HUES48 (cell line): ENCODE data around the gene OPRD1.

Experiments used
- H3K27ac ChIP-seq: one replicate; pipeline ENCODE4 v1.7.0; 2013; ENCODE audit warnings: low read depth, low read length, inconsistent platforms
- H3K27me3 ChIP-seq: 2 replicates; pipeline ENCODE4 v1.6.1; 2013; ENCODE audit warnings: mild to moderate bottlenecking, low read length; ENCODE audit not compliant: control insufficient read depth, insufficient read depth
- H3K36me3 ChIP-seq: 2 replicates; pipeline ENCODE4 v1.6.1; 2013; ENCODE audit warnings: low read length; ENCODE audit not compliant: control insufficient read depth, insufficient read depth
- H3K4me1 ChIP-seq: 2 replicates; pipeline ENCODE4 v1.6.1; 2013; ENCODE audit warnings: mild to moderate bottlenecking, low read length; ENCODE audit not compliant: control insufficient read depth, insufficient read depth
- H3K4me3 ChIP-seq: 2 replicates; pipeline ENCODE4 v1.5.1; 2013; ENCODE audit warnings: mild to moderate bottlenecking, low read depth, low read length
- H3K9ac ChIP-seq: 2 replicates; pipeline ENCODE4 v1.6.1; 2013; ENCODE audit warnings: mild to moderate bottlenecking, low read depth, low read length, moderate library complexity
- H3K9me3 ChIP-seq: 2 replicates; pipeline ENCODE4 v1.6.1; 2013; ENCODE audit warnings: low read length; ENCODE audit not compliant: control insufficient read depth, insufficient read depth

OPRD1 gene

DNA sequence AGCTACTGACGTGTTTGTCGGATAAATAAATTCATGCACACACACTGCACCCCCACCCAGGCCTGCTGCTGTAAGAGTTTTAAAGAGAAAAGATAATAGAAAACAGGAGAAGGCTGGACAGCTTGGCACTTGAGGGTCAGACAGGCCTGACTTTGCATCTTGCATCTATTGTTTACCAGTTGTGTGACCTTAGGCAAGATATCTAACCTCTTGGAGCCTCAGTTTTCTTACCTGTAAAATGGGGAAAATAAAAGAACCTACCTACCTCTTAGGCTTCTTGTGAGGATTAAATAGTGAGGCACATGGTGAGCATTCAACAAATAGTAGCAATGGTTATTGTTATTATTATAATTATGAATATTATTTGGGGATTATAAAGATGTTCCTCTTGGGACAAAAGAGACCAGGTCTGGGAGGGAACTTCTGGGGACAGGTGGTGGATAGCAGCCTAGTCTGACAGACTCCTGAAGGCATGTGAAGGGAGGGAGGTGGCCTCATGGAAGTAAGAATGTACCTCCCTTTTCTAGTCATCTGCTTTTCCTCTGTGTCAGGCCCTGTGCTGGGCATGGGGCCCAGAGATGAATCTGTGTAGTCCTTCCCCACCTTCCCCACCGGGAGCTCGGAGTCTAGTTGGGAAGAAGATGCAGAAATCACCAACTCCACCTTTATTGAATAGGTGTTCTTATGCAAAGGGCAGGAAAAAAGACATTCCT is 84.1 kb downstream of the OPRD1 start:
- H3K9ac ChIP-seq, result no peak overlapping the region
- H3K36me3 ChIP-seq, result no peaks in the 10 kb centered on the region
- peaks cover 3% of the 10 kb centered on the region; the same call in 1 of the 2 replicates for H3K4me1 ChIP-seq
- no peak overlapping the region for H3K4me3 ChIP-seq
- H3K27ac ChIP-seq, result no peak overlapping the region
- H3K27me3 ChIP-seq, result no peaks in the 10 kb centered on the region
- no peaks in the 10 kb centered on the region for H3K9me3 ChIP-seq

DNA sequence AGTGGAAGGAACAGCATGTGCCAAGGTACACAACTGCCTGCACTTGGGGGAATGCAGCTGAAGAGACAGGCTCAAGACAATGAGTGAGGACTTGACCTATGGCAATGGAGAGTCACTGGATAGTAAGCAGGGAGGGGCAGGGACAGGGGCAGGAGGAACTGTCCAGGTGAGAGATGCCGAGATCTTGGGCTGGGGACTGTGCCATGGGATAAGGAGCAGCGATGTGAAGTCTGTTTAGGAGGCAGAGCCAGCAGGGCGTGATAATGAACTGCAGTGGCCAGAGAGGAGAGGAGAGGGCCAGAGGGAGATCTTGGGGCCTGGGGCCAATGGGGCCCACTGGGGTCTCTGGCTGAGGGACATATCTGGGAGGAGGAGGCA is 84.6 kb downstream of the OPRD1 start:
- Histone ChIP-seq H3K27ac (no peak overlapping the region), H3K4me3 (no peak overlapping the region), H3K9ac (no peak overlapping the region), H3K27me3 (no peaks in the 10 kb centered on the region), H3K36me3 (no peaks in the 10 kb centered on the region), H3K4me1 (peaks cover 3% of the 10 kb centered on the region; the same call in 1 of the 2 replicates), H3K9me3 (no peaks in the 10 kb centered on the region)

DNA sequence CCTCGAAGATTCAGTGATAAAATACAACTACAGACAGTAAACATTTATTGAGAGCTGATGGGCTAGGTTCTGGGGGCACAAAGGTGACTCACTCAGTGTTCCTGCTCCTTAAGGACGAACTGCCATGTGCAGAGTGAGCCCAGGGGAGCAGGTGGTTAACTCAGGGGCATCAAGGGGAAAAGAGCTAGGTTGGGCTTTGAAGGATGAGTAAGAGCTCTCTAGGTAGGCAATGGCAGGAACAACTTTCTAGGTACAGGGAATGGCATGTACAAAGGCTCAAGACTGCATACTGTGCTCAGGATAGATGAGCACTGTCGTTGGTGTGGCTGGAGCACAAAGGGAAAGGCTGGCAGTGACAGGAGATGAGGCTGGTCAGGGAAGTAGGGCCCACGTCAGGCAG is 85.8 kb downstream of the OPRD1 start:
- H3K9ac ChIP-seq, result no peak overlapping the region

DNA sequence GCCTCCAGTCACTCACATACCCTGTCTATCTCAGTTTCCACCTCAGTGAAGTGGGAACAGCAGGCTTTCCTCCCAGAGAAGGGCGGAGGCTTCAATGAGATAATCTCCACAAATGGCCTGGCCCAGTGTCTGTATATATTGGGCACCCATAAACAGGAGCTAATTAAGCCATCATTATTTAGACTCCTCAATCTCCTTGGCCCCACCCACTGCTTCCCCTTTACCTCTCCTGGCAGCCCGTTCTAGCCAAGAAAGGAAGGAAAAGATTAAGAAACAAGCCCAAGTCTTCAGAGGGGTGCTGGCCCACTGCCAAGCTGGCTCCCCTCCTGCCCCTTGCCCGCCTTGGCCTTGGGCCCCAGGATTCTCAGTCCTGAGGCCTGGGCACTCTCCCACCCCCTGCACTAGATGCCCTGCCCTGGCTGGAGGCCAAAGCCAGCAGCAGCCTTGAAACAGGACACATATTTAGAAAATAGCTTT is 86.5 kb downstream of the OPRD1 start:
- Histone ChIP-seq H3K27ac (no peak overlapping the region), H3K9ac (no peak overlapping the region), H3K9me3 (no peaks in the 10 kb centered on the region), H3K27me3 (no peaks in the 10 kb centered on the region), H3K36me3 (no peaks in the 10 kb centered on the region), H3K4me1 (peaks cover 2% of the 10 kb centered on the region; the same call in 1 of the 2 replicates), H3K4me3 (no peak overlapping the region)

More for the DNA sequence above, 85.8 kb downstream of the OPRD1 start:
- Histone ChIP-seq H3K36me3 (no peaks in the 10 kb centered on the region), H3K4me1 (peaks cover 3% of the 10 kb centered on the region; the same call in 1 of the 2 replicates), H3K27ac (no peak overlapping the region), H3K9me3 (no peaks in the 10 kb centered on the region), H3K27me3 (no peaks in the 10 kb centered on the region), H3K4me3 (no peak overlapping the region)

DNA sequence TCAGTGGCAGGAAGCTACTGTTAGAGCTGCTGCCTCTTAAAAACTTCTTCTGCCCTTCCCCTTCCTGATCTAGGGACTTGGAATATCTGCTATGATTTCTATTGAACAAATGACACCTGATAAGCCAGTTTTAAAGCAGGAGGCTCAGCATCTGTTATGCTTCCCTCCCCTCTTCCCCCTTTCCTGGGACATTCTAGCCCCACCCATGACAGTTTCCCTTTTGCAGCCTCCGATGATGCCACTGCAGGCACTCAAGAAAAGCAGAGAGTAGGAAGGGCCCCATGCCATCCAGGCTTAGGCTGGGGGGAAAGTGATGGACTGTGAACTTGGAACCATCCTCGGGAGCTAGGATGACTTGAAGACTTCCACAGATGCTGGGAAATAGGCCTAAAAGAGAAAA is 87.3 kb downstream of the OPRD1 start:
- Histone ChIP-seq H3K9ac (no peak overlapping the region), H3K4me3 (no peak overlapping the region), H3K9me3 (no peaks in the 10 kb centered on the region), H3K4me1 (no peaks in the 10 kb centered on the region), H3K27me3 (no peaks in the 10 kb centered on the region), H3K36me3 (no peaks in the 10 kb centered on the region), H3K27ac (no peak overlapping the region)

DNA sequence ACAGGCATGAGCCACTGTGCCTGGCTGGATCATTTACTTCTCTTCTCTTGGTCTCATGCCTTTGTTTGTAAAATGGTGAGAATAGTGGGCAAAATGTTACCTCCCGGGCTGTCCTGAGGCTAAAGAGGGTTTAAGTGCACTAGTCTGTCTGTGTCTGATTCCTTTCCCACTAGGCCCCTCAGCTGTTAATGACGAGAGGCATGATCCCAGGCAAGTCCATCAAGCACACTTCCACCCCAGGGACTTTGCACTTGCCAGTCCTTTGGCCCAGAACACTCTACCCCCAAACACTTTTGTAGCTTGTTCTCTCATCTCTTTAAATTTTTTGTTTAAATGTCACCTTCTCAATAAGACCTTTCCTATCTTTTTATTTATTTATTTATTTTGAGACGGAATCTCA is 88.6 kb downstream of the OPRD1 start:
- Histone ChIP-seq H3K4me1 (no peaks in the 10 kb centered on the region), H3K9ac (no peak overlapping the region), H3K27ac (no peak overlapping the region), H3K9me3 (no peaks in the 10 kb centered on the region), H3K4me3 (no peak overlapping the region), H3K27me3 (no peaks in the 10 kb centered on the region), H3K36me3 (no peaks in the 10 kb centered on the region)

DNA sequence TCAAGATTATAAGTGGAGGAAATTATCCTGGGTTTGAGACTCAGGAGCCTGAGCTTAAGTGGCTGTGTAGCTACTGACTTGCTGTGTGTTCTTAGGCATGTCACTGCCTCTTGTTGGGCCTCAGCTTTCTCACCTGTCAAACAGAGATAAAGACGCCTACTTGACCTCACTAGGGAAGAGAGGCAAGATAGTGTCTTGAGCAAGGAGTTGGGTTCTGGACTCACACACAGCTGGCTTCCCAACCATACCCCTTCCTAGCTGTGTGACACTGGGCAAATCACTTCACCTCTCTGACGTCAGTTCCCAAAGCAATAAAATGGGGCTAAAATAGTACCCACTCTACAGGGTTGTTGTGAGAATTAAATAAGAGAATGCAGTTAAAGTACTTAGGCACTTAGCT is 90.8 kb downstream of the OPRD1 start:
- no peak overlapping the region for H3K4me3 ChIP-seq
- H3K27me3 ChIP-seq, result no peaks in the 10 kb centered on the region
- H3K9me3 ChIP-seq, result no peaks in the 10 kb centered on the region
- H3K9ac ChIP-seq, result no peak overlapping the region
- no peak overlapping the region for H3K27ac ChIP-seq
- no peaks in the 10 kb centered on the region for H3K4me1 ChIP-seq
- no peaks in the 10 kb centered on the region for H3K36me3 ChIP-seq

DNA sequence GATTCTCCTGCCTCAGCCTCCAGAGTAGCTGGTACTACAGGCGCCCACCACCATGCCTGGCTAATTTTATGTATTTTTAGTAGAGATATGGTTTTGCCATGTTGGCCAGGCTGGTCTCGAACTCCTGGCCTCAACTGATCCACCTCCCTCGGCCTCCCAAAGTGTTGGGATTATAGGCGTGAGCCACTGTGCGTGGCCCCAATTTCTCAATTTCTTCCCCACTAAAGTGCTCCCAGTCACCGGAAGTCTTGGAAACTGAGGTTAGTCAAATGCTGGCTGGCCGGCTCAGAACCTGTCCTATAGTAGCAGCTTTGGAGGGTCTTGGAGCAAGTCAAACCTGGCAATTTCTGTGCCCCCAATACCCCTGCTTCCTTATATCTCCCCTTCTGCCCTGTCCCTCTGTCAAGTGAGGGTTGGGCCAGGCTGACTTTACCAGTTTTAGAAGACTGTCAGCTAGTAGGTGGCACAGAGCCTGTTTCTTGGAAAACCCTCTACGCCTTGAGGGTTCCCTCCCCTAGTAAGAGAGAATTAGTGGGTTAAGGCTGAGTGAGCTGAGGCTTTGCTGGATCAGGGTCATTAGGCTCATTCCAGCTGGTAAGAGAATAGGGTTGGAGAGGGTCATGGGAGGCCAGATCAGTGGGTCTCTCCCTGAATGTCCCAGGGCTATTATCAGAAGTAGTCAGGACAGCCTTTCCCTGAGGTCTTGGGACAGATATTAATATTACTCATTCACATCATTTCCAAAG is 94.1 kb downstream of the OPRD1 start:
- H3K4me1 ChIP-seq, result no peaks in the 10 kb centered on the region
- no peak overlapping the region for H3K9ac ChIP-seq
- no peak overlapping the region for H3K4me3 ChIP-seq
- H3K27ac ChIP-seq, result no peak overlapping the region
- no peaks in the 10 kb centered on the region for H3K36me3 ChIP-seq
- no peaks in the 10 kb centered on the region for H3K27me3 ChIP-seq
- no peaks in the 10 kb centered on the region for H3K9me3 ChIP-seq

DNA sequence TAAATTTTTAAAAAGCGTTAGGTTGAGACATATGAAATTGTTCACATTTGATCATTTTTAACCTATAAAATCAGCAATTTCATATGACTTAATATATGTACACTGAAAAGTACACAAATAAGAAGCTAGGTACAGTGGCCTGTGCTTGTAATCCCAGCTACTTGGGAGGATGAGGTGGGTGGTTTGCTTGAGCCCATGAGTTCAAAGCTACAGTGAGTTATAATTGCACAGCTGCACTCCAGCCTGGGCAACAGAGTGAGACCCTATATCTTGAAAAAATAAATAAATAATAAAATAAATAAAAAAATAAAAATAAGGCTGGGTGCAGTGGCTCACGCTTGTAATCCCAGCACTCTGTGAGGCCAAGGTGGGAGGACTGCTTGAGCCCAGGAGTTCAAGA is 97.2 kb downstream of the OPRD1 start:
- Histone ChIP-seq H3K4me3 (no peak overlapping the region), H3K27me3 (no peaks in the 10 kb centered on the region), H3K4me1 (peaks cover 6% of the 10 kb centered on the region; the same call in 1 of the 2 replicates), H3K36me3 (no peaks in the 10 kb centered on the region), H3K9me3 (no peaks in the 10 kb centered on the region), H3K9ac (no peak overlapping the region), H3K27ac (no peak overlapping the region)

DNA sequence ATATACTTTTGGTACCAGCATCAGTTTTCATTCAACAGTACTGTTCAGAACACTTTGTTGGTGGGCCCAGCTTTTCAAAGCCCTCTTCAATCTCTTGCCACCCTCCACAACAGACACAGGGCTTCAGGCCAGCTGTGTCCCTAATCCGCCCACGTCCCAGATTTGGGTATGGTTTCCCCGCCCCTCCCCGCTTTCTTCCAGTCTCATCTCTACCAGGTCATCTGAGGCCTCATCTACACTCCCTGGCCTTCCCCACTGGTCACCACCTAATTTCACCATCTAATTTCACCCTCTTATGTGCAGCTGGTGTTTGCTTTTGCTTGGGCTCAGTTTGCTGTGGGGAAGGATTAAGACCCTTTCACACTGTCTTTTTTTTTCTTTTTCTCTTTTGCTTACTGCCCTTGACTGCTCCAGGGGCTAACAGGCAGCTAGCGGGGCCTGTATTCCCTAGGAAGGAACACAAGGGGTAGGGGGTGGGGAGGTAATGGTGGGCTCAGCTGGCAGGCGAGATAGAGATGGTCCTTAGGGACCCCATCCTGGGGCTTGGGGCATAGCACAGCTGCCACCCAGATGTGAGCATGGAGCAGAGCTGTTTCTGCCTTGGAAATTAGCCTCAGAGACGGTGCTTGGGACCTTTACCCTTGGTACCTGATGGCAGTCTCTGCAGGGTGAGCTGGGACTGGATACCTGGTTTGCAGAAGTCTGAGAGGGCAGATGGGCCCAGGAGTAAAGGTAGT is 98.6 kb downstream of the OPRD1 start:
- Histone ChIP-seq H3K4me3 (no peak overlapping the region), H3K9ac (no peak overlapping the region), H3K36me3 (no peaks in the 10 kb centered on the region), H3K27ac (no peak overlapping the region), H3K9me3 (no peaks in the 10 kb centered on the region), H3K27me3 (no peaks in the 10 kb centered on the region), H3K4me1 (peaks cover 7% of the 10 kb centered on the region; the same call in 1 of the 2 replicates)
